Measurements from ENCODE around the gene KCTD10. TPM values are rescaled to one million over a fixed set of nuclear protein-coding genes. Genes with fewer than 3 reads are reported as not detected.
"Not testable (repeated sequence)": the region's sequence is repeated elsewhere in the genome, so short reads cannot be mapped to it uniquely, and the experiment has no call there.

KCTD10 gene
- total RNA-seq, 1 donor from 2014 or later, result 58.1 TPM

GRCh38 chr12:109421355-109422087 lies 55.6 kb downstream of the KCTD10 start:
- DNase-seq (ENCODE audit: low spot score), result no peak

- no peak for DNase-seq (ENCODE audit: low spot score)
Measured at GRCh38 chr12:109418848-109419480, 58.1 kb downstream of the KCTD10 start.

GRCh38 chr12:109406147-109406546 lies 71.0 kb downstream of the KCTD10 start:
- not testable (repeated sequence) for DNase-seq (ENCODE audit: low spot score)

GRCh38 chr12:109404841-109405240 lies 72.3 kb downstream of the KCTD10 start:
- not testable (repeated sequence) for DNase-seq (ENCODE audit: low spot score)

Other genes starting within 250 kb of the KCTD10 start
- gene FOXN4, start 168.0 kb downstream of the KCTD10 start, total RNA-seq, result not detected
- not detected for gene MYO1H, start 129.4 kb downstream of the KCTD10 start, total RNA-seq
- 48.5 TPM for gene UBE3B, start 334 bp upstream of the KCTD10 start, total RNA-seq
- gene MMAB, start 96.2 kb upstream of the KCTD10 start, total RNA-seq, result 58.3 TPM
- 40.5 TPM for gene MVK, start 96.5 kb upstream of the KCTD10 start, total RNA-seq
- gene FAM222A, start 236.5 kb upstream of the KCTD10 start, total RNA-seq, result 11.0 TPM